ENCODE measurements around the gene NACA.
A peak's percentile ranks its signal among the peaks of the same experiment; 100 is the strongest.

The NACA gene

GRCh38 chr12:56724701-56724971 is 463 bp downstream of the NACA start:
- Histone ChIP-seq H3K27me3 (ENCODE audit: control insufficient read depth in 1 of 2, insufficient read depth in 2 of 2, low read length in 2 of 2) (no peaks in the 10 kb centered on the region), H3K4me3 (ENCODE audit: low read depth in 1 of 2, low read length in 2 of 2) (peak overlapping the region; percentile 89 to 94), H3K36me3 (ENCODE audit: control insufficient read depth in 1 of 2, insufficient read depth in 2 of 2, low read length in 2 of 2) (peaks cover 9 to 20% of the 10 kb centered on the region in 2 donors), H3K27ac (ENCODE audit: low read depth, low read length) (peak overlapping the region; percentile 86), H3K9me3 (ENCODE audit: control insufficient read depth in 1 of 2, low read length in 2 of 2) (no peaks in the 10 kb centered on the region), H3K4me1 (ENCODE audit: control insufficient read depth in 1 of 2, insufficient read depth in 2 of 2, low read length in 2 of 2) (peaks cover 38 to 52% of the 10 kb centered on the region in 2 donors), H3K9ac (ENCODE audit: low read depth in 1 of 2, low read length in 2 of 2) (peak overlapping the region; percentile 93 to 98)

- peaks cover 13 to 26% of the 10 kb centered on the region in 2 donors for H3K36me3 ChIP-seq (ENCODE audit: control insufficient read depth in 1 of 2, insufficient read depth in 2 of 2, low read length in 2 of 2)
- H3K27me3 ChIP-seq (ENCODE audit: control insufficient read depth in 1 of 2, insufficient read depth in 2 of 2, low read length in 2 of 2): no peaks in the 10 kb centered on the region
- H3K4me1 ChIP-seq (ENCODE audit: control insufficient read depth in 1 of 2, insufficient read depth in 2 of 2, low read length in 2 of 2): peaks cover 38 to 56% of the 10 kb centered on the region in 2 donors
- H3K9me3 ChIP-seq (ENCODE audit: control insufficient read depth in 1 of 2, low read length in 2 of 2): no peaks in the 10 kb centered on the region
- H3K9ac ChIP-seq (ENCODE audit: low read depth in 1 of 2, low read length in 2 of 2): peak overlapping the region; percentile 93 to 98
- H3K27ac ChIP-seq (ENCODE audit: low read depth, low read length): peak overlapping the region; percentile 33
- peak overlapping the region; percentile 89 to 94 for H3K4me3 ChIP-seq (ENCODE audit: low read depth in 1 of 2, low read length in 2 of 2)
These were observed 1.0 kb downstream of the NACA start for GRCh38 chr12:56723889-56724700.

GRCh38 chr12:56723352-56723751 is 1.7 kb downstream of the NACA start:
- H3K4me3 ChIP-seq (ENCODE audit: low read depth in 1 of 2, low read length in 2 of 2): peak overlapping the region; percentile 89 to 94
- H3K9ac ChIP-seq (ENCODE audit: low read depth in 1 of 2, low read length in 2 of 2): peak overlapping the region; percentile 93 to 98
- H3K4me1 ChIP-seq (ENCODE audit: control insufficient read depth in 1 of 2, insufficient read depth in 2 of 2, low read length in 2 of 2): peaks cover 38 to 59% of the 10 kb centered on the region in 2 donors
- no peak overlapping the region for H3K27ac ChIP-seq (ENCODE audit: low read depth, low read length)
- H3K9me3 ChIP-seq (ENCODE audit: control insufficient read depth in 1 of 2, low read length in 2 of 2): no peaks in the 10 kb centered on the region
- H3K36me3 ChIP-seq (ENCODE audit: control insufficient read depth in 1 of 2, insufficient read depth in 2 of 2, low read length in 2 of 2): peaks cover 16 to 31% of the 10 kb centered on the region in 2 donors
- H3K27me3 ChIP-seq (ENCODE audit: control insufficient read depth in 1 of 2, insufficient read depth in 2 of 2, low read length in 2 of 2): no peaks in the 10 kb centered on the region

GRCh38 chr12:56722832-56723231 is 2.3 kb downstream of the NACA start:
- Histone ChIP-seq H3K4me1 (ENCODE audit: control insufficient read depth in 1 of 2, insufficient read depth in 2 of 2, low read length in 2 of 2) (peaks cover 38 to 59% of the 10 kb centered on the region in 2 donors), H3K9ac (ENCODE audit: low read depth in 1 of 2, low read length in 2 of 2) (peak overlapping the region; percentile 93 to 98), H3K27ac (ENCODE audit: low read depth, low read length) (no peak overlapping the region), H3K27me3 (ENCODE audit: control insufficient read depth in 1 of 2, insufficient read depth in 2 of 2, low read length in 2 of 2) (no peaks in the 10 kb centered on the region), H3K4me3 (ENCODE audit: low read depth in 1 of 2, low read length in 2 of 2) (peak overlapping the region; percentile 89 to 94), H3K9me3 (ENCODE audit: control insufficient read depth in 1 of 2, low read length in 2 of 2) (no peaks in the 10 kb centered on the region), H3K36me3 (ENCODE audit: control insufficient read depth in 1 of 2, insufficient read depth in 2 of 2, low read length in 2 of 2) (peaks cover 16 to 31% of the 10 kb centered on the region in 2 donors)

- Histone ChIP-seq H3K9me3 (ENCODE audit: control insufficient read depth in 1 of 2, low read length in 2 of 2) (no peaks in the 10 kb centered on the region), H3K36me3 (ENCODE audit: control insufficient read depth in 1 of 2, insufficient read depth in 2 of 2, low read length in 2 of 2) (peaks cover 16 to 31% of the 10 kb centered on the region in 2 donors), H3K4me3 (ENCODE audit: low read depth in 1 of 2, low read length in 2 of 2) (peak overlapping the region; percentile 89 to 94), H3K27me3 (ENCODE audit: control insufficient read depth in 1 of 2, insufficient read depth in 2 of 2, low read length in 2 of 2) (no peaks in the 10 kb centered on the region), H3K9ac (ENCODE audit: low read depth in 1 of 2, low read length in 2 of 2) (peak overlapping the region in 1 of 2 donors; percentile 39), H3K27ac (ENCODE audit: low read depth, low read length) (no peak overlapping the region), H3K4me1 (ENCODE audit: control insufficient read depth in 1 of 2, insufficient read depth in 2 of 2, low read length in 2 of 2) (peaks cover 38 to 59% of the 10 kb centered on the region in 2 donors)
These were observed 3.4 kb downstream of the NACA start for GRCh38 chr12:56721721-56722120.

- Histone ChIP-seq H3K36me3 (ENCODE audit: control insufficient read depth in 1 of 2, insufficient read depth in 2 of 2, low read length in 2 of 2) (peaks cover 17 to 36% of the 10 kb centered on the region in 2 donors), H3K27me3 (ENCODE audit: control insufficient read depth in 1 of 2, insufficient read depth in 2 of 2, low read length in 2 of 2) (no peaks in the 10 kb centered on the region), H3K9ac (ENCODE audit: low read depth in 1 of 2, low read length in 2 of 2) (no peak overlapping the region), H3K4me1 (ENCODE audit: control insufficient read depth in 1 of 2, insufficient read depth in 2 of 2, low read length in 2 of 2) (peaks cover 39 to 59% of the 10 kb centered on the region in 2 donors), H3K9me3 (ENCODE audit: control insufficient read depth in 1 of 2, low read length in 2 of 2) (no peaks in the 10 kb centered on the region), H3K27ac (ENCODE audit: low read depth, low read length) (no peak overlapping the region), H3K4me3 (ENCODE audit: low read depth in 1 of 2, low read length in 2 of 2) (peak overlapping the region in 1 of 2 donors; percentile 94)
These were observed 3.9 kb downstream of the NACA start for GRCh38 chr12:56721216-56721615.

GRCh38 chr12:56720731-56721151 is 4.4 kb downstream of the NACA start:
- no peaks in the 10 kb centered on the region for H3K27me3 ChIP-seq (ENCODE audit: control insufficient read depth in 1 of 2, insufficient read depth in 2 of 2, low read length in 2 of 2)
- no peak overlapping the region for H3K9ac ChIP-seq (ENCODE audit: low read depth in 1 of 2, low read length in 2 of 2)
- H3K9me3 ChIP-seq (ENCODE audit: control insufficient read depth in 1 of 2, low read length in 2 of 2): no peaks in the 10 kb centered on the region
- H3K4me3 ChIP-seq (ENCODE audit: low read depth in 1 of 2, low read length in 2 of 2): no peak overlapping the region
- H3K36me3 ChIP-seq (ENCODE audit: control insufficient read depth in 1 of 2, insufficient read depth in 2 of 2, low read length in 2 of 2): peaks cover 22 to 41% of the 10 kb centered on the region in 2 donors
- H3K27ac ChIP-seq (ENCODE audit: low read depth, low read length): no peak overlapping the region
- peaks cover 44 to 55% of the 10 kb centered on the region in 2 donors for H3K4me1 ChIP-seq (ENCODE audit: control insufficient read depth in 1 of 2, insufficient read depth in 2 of 2, low read length in 2 of 2)

GRCh38 chr12:56719056-56719455 is 6.0 kb downstream of the NACA start:
- H3K9ac ChIP-seq (ENCODE audit: low read depth in 1 of 2, low read length in 2 of 2): no peak overlapping the region
- no peak overlapping the region for H3K27ac ChIP-seq (ENCODE audit: low read depth, low read length)
- H3K27me3 ChIP-seq (ENCODE audit: control insufficient read depth in 1 of 2, insufficient read depth in 2 of 2, low read length in 2 of 2): no peaks in the 10 kb centered on the region
- no peaks in the 10 kb centered on the region for H3K9me3 ChIP-seq (ENCODE audit: control insufficient read depth in 1 of 2, low read length in 2 of 2)
- H3K4me1 ChIP-seq (ENCODE audit: control insufficient read depth in 1 of 2, insufficient read depth in 2 of 2, low read length in 2 of 2): peaks cover 47 to 51% of the 10 kb centered on the region in 2 donors
- no peak overlapping the region for H3K4me3 ChIP-seq (ENCODE audit: low read depth in 1 of 2, low read length in 2 of 2)
- peaks cover 31 to 57% of the 10 kb centered on the region in 2 donors for H3K36me3 ChIP-seq (ENCODE audit: control insufficient read depth in 1 of 2, insufficient read depth in 2 of 2, low read length in 2 of 2)

- Histone ChIP-seq H3K9ac (ENCODE audit: low read depth in 1 of 2, low read length in 2 of 2) (no peak overlapping the region), H3K9me3 (ENCODE audit: control insufficient read depth in 1 of 2, low read length in 2 of 2) (no peaks in the 10 kb centered on the region), H3K27ac (ENCODE audit: low read depth, low read length) (no peak overlapping the region), H3K4me1 (ENCODE audit: control insufficient read depth in 1 of 2, insufficient read depth in 2 of 2, low read length in 2 of 2) (peaks cover 47% of the 10 kb centered on the region in 2 donors), H3K4me3 (ENCODE audit: low read depth in 1 of 2, low read length in 2 of 2) (no peak overlapping the region), H3K27me3 (ENCODE audit: control insufficient read depth in 1 of 2, insufficient read depth in 2 of 2, low read length in 2 of 2) (no peaks in the 10 kb centered on the region), H3K36me3 (ENCODE audit: control insufficient read depth in 1 of 2, insufficient read depth in 2 of 2, low read length in 2 of 2) (peaks cover 31 to 61% of the 10 kb centered on the region in 2 donors)
These were observed 6.5 kb downstream of the NACA start for GRCh38 chr12:56718636-56719035.

GRCh38 chr12:56718149-56718548 is 7.0 kb downstream of the NACA start:
- H3K4me3 ChIP-seq (ENCODE audit: low read depth in 1 of 2, low read length in 2 of 2): no peak overlapping the region
- H3K36me3 ChIP-seq (ENCODE audit: control insufficient read depth in 1 of 2, insufficient read depth in 2 of 2, low read length in 2 of 2): peaks cover 36 to 66% of the 10 kb centered on the region in 2 donors
- no peak overlapping the region for H3K9ac ChIP-seq (ENCODE audit: low read depth in 1 of 2, low read length in 2 of 2)
- no peaks in the 10 kb centered on the region for H3K9me3 ChIP-seq (ENCODE audit: control insufficient read depth in 1 of 2, low read length in 2 of 2)
- peaks cover 42% of the 10 kb centered on the region in 2 donors for H3K4me1 ChIP-seq (ENCODE audit: control insufficient read depth in 1 of 2, insufficient read depth in 2 of 2, low read length in 2 of 2)
- H3K27me3 ChIP-seq (ENCODE audit: control insufficient read depth in 1 of 2, insufficient read depth in 2 of 2, low read length in 2 of 2): no peaks in the 10 kb centered on the region
- no peak overlapping the region for H3K27ac ChIP-seq (ENCODE audit: low read depth, low read length)
